ENCODE results near the gene ZNF862.

The ZNF862 gene

DNA sequence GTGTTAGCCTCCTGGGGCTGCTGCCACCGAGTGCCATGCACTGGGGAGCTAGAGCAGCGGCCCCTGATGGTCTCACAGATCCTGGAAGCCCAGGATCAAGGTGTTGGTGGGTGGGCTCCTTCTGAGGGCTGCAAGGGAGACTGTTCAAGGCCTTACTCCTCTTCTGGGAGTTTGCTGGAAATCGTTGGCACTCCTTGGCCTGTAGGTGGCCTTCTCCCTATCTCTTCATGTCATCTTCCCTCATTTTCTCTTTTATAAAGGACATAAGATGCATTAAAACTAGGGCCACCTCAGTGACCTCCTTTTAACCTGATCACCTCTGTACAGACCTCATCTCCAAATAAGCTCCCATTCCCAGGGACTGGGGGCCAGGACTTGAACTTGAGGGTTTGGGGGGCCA lies 27.0 kb upstream of the ZNF862 start:
- peak; percentile 16 for DNase-seq (ENCODE audit: low spot score)

DNA sequence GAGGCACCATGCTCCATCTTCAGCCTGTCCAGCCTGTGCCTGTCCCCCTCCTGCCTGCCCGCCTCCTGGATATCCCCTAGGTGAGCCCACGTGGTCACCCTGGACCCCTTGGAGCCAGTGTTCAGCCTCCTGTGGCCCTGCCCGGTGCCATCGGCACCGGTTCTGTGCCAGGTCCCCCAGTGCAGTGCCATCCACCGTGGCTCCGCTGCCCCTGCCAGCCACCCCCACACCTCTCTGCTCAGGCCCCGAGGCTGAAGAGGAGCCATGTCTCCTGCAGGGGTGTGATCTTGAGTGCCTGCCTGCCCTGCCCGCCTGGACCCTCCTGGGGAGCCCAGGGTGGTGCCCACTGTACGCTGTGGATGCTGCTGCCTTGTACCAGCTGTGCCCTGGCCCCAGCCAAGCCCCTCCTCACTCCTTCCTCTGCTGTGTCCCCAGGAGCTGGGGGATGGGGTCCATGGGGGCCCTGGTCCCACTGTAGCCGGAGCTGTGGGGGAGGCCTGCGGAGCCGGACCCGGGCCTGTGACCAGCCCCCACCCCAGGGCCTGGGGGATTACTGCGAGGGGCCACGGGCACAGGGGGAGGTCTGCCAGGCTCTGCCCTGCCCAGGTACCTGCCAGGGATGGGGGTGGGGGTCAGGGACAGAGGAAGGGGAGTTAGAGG lies 26.2 kb upstream of the ZNF862 start:
- DNase-seq (ENCODE audit: low spot score), result no peak

GRCh38 chr7:149813254-149814035 lies 24.7 kb upstream of the ZNF862 start:
- DNase-seq (ENCODE audit: low spot score), result no peak

- DNase-seq (ENCODE audit: low spot score), result no peak
Measured at GRCh38 chr7:149814494-149814893, 23.7 kb upstream of the ZNF862 start.

DNA sequence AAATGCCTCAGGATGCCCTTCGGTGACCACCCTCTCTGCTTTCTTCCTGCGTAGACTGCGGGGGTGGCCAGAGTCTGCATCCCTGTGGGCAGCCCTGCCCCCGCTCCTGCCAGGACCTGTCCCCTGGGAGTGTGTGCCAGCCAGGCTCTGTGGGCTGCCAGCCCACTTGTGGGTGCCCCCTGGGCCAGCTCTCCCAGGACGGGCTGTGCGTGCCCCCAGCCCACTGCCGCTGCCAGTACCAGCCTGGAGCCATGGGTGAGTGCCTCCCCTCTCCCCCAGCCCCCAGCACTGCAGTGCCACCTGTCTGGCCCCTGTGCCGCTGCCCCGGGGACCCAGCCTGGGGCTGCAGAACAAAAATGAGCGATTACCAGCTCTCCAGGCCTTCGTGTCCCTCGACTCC lies 23.1 kb upstream of the ZNF862 start:
- no peak for DNase-seq (ENCODE audit: low spot score)

- no peak for DNase-seq (ENCODE audit: low spot score)
Measured at GRCh38 chr7:149815661-149816266, 22.4 kb upstream of the ZNF862 start.

DNA sequence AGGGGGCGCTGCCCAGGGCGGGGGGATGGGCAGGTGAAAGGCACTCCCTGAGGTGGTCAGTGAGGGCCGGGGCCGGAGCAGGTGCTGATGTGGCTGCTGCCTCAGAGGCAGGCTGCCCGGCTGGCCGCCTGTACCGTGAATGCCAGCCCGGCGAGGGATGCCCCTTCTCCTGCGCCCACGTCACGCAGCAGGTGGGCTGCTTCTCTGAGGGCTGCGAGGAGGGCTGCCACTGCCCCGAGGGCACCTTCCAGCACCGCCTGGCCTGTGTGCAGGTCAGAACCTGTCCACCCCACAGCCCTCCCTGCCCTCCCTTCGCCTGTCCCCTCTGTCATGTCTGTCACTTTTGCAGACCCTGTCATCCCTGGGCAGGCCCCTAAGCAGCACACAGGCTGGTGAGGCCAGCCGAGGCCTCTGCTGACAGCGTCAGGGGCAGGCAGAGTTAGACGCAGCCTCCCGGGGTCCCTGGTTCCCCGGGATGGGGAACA lies 21.9 kb upstream of the ZNF862 start:
- DNase-seq (ENCODE audit: low spot score), result no peak

DNA sequence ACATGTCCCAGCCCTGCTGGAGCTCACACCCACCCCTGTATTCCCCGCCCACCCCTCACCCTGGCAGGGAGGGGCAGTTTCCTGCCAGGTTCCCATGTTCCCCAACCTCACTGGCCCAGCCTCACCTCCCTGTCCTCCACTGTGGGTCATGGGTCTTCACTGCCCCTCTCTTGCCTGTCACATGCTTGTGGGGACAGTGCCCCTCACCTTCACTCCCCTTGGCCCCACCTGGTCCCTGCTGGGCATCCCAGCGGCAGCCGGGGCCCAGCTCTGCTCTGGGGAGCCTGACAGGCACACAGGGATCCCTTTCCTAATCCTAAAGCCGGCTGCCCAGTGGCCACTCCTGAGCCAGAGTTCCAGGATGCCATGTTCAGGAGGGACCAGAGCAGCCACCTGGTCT lies 21.4 kb upstream of the ZNF862 start:
- no peak for DNase-seq (ENCODE audit: low spot score)

DNA sequence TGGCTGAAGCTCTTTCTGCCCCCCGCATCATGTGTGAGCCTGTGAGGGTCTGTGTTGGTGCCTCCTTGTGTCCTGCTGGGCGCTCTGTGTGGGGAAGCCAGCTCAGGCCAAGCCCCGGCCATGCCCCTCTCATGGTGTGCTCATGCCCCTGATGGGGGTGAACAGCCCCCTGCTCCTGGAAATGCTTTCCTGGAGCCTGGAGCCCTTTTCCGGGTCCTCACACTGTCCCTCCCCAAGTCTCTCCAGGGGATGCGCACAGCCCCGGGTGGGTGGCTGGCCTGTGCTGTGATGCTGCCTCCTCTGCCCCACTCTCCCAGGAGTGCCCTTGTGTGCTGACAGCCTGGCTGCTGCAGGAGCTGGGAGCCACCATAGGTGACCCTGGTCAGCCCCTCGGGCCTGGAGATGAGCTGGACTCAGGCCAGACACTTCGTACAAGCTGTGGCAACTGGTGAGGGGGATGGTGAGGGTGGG lies 20.8 kb upstream of the ZNF862 start:
- DNase-seq (ENCODE audit: low spot score), result no peak

GRCh38 chr7:149817836-149818535 lies 20.2 kb upstream of the ZNF862 start:
- DNase-seq (ENCODE audit: low spot score), result no peak

- DNase-seq (ENCODE audit: low spot score), result no peak
Measured at GRCh38 chr7:149818536-149818840, 19.7 kb upstream of the ZNF862 start.

GRCh38 chr7:149819141-149819960 lies 18.8 kb upstream of the ZNF862 start:
- no peak for DNase-seq (ENCODE audit: low spot score)

- no peak for DNase-seq (ENCODE audit: low spot score)
Measured at GRCh38 chr7:149819961-149820340, 18.2 kb upstream of the ZNF862 start.

- no peak for DNase-seq (ENCODE audit: low spot score)
Measured at GRCh38 chr7:149820622-149821190, 17.5 kb upstream of the ZNF862 start.

GRCh38 chr7:149821191-149822148 lies 16.7 kb upstream of the ZNF862 start:
- no peak for DNase-seq (ENCODE audit: low spot score)

GRCh38 chr7:149822353-149822943 lies 15.7 kb upstream of the ZNF862 start:
- no peak for DNase-seq (ENCODE audit: low spot score)

DNA sequence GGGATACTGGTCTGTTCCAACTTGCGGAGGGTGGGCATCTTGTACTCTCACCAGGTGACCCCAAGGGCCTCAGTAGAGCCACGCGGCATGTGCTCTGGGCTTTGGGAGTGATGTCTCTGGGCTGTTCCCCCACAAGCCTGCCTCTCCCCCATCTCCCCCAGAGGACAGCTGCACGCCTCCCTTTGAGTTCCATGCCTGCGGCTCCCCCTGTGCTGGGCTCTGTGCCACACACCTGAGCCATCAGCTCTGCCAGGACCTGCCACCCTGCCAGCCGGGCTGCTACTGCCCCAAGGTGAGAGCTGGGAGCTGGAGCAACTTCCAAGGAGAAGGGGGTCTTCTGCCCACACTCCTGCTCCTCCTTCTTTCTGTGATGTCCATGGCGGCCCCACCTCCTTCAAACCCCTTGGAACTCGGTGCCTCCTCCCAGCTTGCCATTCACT lies 15.0 kb upstream of the ZNF862 start:
- DNase-seq (ENCODE audit: low spot score), result no peak

DNA sequence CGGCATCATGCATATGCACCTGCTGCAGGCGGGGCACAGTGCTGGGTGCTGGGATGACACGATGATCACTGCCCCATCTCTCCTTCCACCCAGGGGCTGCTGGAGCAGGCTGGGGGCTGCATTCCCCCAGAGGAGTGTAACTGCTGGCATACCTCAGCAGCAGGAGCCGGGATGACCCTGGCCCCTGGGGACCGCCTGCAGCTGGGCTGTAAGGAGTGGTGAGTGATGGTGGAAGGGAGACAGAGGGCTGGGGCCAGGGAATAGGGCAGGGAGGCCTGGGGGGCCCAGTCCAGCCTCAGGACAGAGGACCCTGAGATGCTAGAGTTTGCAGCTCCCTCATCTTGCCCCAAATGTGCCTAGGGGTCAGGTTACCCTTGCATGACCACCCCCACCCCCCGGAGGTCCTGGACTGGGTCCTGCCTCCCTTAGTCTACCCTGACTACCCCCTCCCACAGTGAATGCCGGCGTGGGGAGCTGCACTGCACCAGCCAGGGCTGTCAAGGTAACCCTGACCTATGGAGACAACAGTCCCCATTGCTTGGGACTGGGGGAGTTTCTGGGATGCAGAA lies 14.5 kb upstream of the ZNF862 start:
- no peak for DNase-seq (ENCODE audit: low spot score)

GRCh38 chr7:149824301-149824741 lies 13.9 kb upstream of the ZNF862 start:
- DNase-seq (ENCODE audit: low spot score), result no peak
